ENCODE data around the gene PRPF19. TPM values are rescaled to one million over a fixed set of nuclear protein-coding genes. Genes with fewer than 3 reads are reported as not detected.

Gene PRPF19
- total RNA-seq, 4 donors from 2014 or later: 65.0 to 90.2 (median 84.1) TPM

- peaks cover 0 to 5% (median 0%) of the 10 kb centered on the region in 4 donors for H3K27me3 ChIP-seq
- no peak overlapping the region for H3K27ac ChIP-seq
- intact Hi-C loops (cut with DNase I): no loop called here
- TF ChIP-seq POLR2A (IDR thresholded peaks at IDR 0.05) (no peak), CTCF (IDR thresholded peaks at IDR 0.05) (no peak)
- H3K4me3 ChIP-seq: no peak overlapping the region
- WGBS, 2 donors: 73 to 90% methylated on average over 2 to 3 of the region's 9 CpGs
- no peaks in the 10 kb centered on the region for H3K9me3 ChIP-seq
- H3K4me1 ChIP-seq: peaks cover 0 to 45% (median 13%) of the 10 kb centered on the region in 3 donors
- DNase-seq: no peak
- peaks cover 0 to 57% (median 3%) of the 10 kb centered on the region in 3 donors for H3K36me3 ChIP-seq
Observed at GRCh38 chr11:60931917-60932316, 25.5 kb upstream of the PRPF19 start.

GRCh38 chr11:60930394-60930793, 24.0 kb upstream of the PRPF19 start:
- peaks cover 0 to 13% (median 0%) of the 10 kb centered on the region in 4 donors for H3K27me3 ChIP-seq
- TF ChIP-seq POLR2A (IDR thresholded peaks at IDR 0.05): no peak
- TF ChIP-seq CTCF (IDR thresholded peaks at IDR 0.05): no peak
- intact Hi-C loops (cut with DNase I): no loop called here
- H3K9me3 ChIP-seq: no peaks in the 10 kb centered on the region
- no CpG with 5 or more reads among the region's 4 CpGs for WGBS, 2 donors
- no peak for DNase-seq
- H3K27ac ChIP-seq: no peak overlapping the region
- peaks cover 4 to 42% (median 13%) of the 10 kb centered on the region in 3 donors for H3K4me1 ChIP-seq
- H3K4me3 ChIP-seq: no peak overlapping the region
- peaks cover 0 to 49% (median 3%) of the 10 kb centered on the region in 3 donors for H3K36me3 ChIP-seq

- 78 to 79% methylated on average over 3 to 4 of the region's 4 CpGs for WGBS, 2 donors
- H3K36me3 ChIP-seq: peaks cover 0 to 49% (median 3%) of the 10 kb centered on the region in 3 donors
- H3K4me1 ChIP-seq: peaks cover 8 to 43% (median 20%) of the 10 kb centered on the region in 3 donors
- no peak overlapping the region for H3K27ac ChIP-seq
- TF ChIP-seq POLR2A (IDR thresholded peaks at IDR 0.05): no peak
- H3K27me3 ChIP-seq: peaks cover 0 to 19% (median 0%) of the 10 kb centered on the region in 4 donors
- DNase-seq: no peak
- H3K9me3 ChIP-seq: no peaks in the 10 kb centered on the region
- H3K4me3 ChIP-seq: no peak overlapping the region
- intact Hi-C loops (cut with DNase I): no loop called here
Observed at GRCh38 chr11:60929764-60930163, 23.4 kb upstream of the PRPF19 start.

- intact Hi-C loops (cut with DNase I): no loop called here
- no peak for DNase-seq
- Histone ChIP-seq H3K27me3 (peaks cover 0 to 29% (median 0%) of the 10 kb centered on the region in 4 donors), H3K27ac (no peak overlapping the region), H3K9me3 (no peaks in the 10 kb centered on the region), H3K4me1 (peaks cover 20 to 55% (median 28%) of the 10 kb centered on the region in 3 donors), H3K36me3 (peaks cover 0 to 40% (median 3%) of the 10 kb centered on the region in 3 donors), H3K4me3 (no peak overlapping the region)
- 85 to 100% methylated on average over 1 to 5 of the region's 20 CpGs for WGBS, 2 donors
- TF ChIP-seq POLR2A (IDR thresholded peaks at IDR 0.05) (no peak), CTCF (IDR thresholded peaks at IDR 0.05) (no peak)
Observed at GRCh38 chr11:60928563-60929001, 22.2 kb upstream of the PRPF19 start.

GRCh38 chr11:60927600-60927999, 21.2 kb upstream of the PRPF19 start:
- no peak for DNase-seq
- intact Hi-C loops (cut with DNase I): no loop called here
- Histone ChIP-seq H3K4me1 (peaks cover 20 to 55% (median 25%) of the 10 kb centered on the region in 3 donors), H3K27me3 (peaks cover 0 to 30% (median 0%) of the 10 kb centered on the region in 4 donors), H3K9me3 (no peaks in the 10 kb centered on the region), H3K36me3 (peaks cover 4 to 49% (median 9%) of the 10 kb centered on the region in 3 donors), H3K27ac (no peak overlapping the region), H3K4me3 (no peak overlapping the region)
- peak in 2 of 6 experiments; percentile 5 to 32 for TF ChIP-seq CTCF (IDR thresholded peaks at IDR 0.05)
- no peak for TF ChIP-seq POLR2A (IDR thresholded peaks at IDR 0.05)
- 69 to 79% methylated on average over 5 to 10 of the region's 16 CpGs for WGBS, 2 donors
